Progenitor cell of endocrine pancreas (in vitro differentiated cells): ENCODE measurements around the gene ANKRD36. TPM values are rescaled to one million over a fixed set of nuclear protein-coding genes. Genes with fewer than 3 reads are reported as not detected.
"Not testable (repeated sequence)": the region's sequence is repeated elsewhere in the genome, so short reads cannot be mapped to it uniquely, and the experiment has no call there.

Experiments
- DNase-seq: peaks from one replicate; pipeline ENCODE4 v3.0.0; 2021; ENCODE audit warnings: low spot score; ENCODE audit not compliant: unreplicated experiment
- H3K27ac Mint-ChIP-seq: 2 replicates; pipeline ENCODE4 v1.8.0; 2021; ENCODE audit warnings: mild to moderate bottlenecking, moderate library complexity, mixed read lengths
- H3K27me3 Mint-ChIP-seq: 2 replicates; pipeline ENCODE4 v1.8.0; 2021; ENCODE audit warnings: mixed read lengths
- H3K36me3 Mint-ChIP-seq: 2 replicates; pipeline ENCODE4 v1.8.0; 2022; ENCODE audit warnings: mixed read lengths; ENCODE audit not compliant: insufficient read depth
- H3K4me1 Mint-ChIP-seq: 2 replicates; pipeline ENCODE4 v1.8.0; 2021; ENCODE audit warnings: low read depth, mixed read lengths
- H3K4me3 Mint-ChIP-seq: 2 replicates; pipeline ENCODE4 v1.8.0; 2021; ENCODE audit warnings: low read depth, mild to moderate bottlenecking, moderate library complexity, mixed read lengths
- H3K9me3 Mint-ChIP-seq: 2 replicates; pipeline ENCODE4 v1.8.0; 2021; ENCODE audit warnings: low read depth, mixed read lengths
- CTCF ChIP-seq: fragments of 200-600 bp; sonication (generic); IDR thresholded peaks from one replicate; pipeline ENCODE4 v1.5.0; 2021; ENCODE audit warnings: antibody characterized with exemption, mild to moderate bottlenecking; ENCODE audit not compliant: unreplicated experiment
- total RNA-seq: library from RNA; stranded (reverse); gene quantifications from 2 replicates; pipeline ENCODE4 v1.2.1, GENCODE V29; 2021

Gene ANKRD36
- total RNA-seq, 1 donor from 2014 or later, result 44.5 TPM

DNA sequence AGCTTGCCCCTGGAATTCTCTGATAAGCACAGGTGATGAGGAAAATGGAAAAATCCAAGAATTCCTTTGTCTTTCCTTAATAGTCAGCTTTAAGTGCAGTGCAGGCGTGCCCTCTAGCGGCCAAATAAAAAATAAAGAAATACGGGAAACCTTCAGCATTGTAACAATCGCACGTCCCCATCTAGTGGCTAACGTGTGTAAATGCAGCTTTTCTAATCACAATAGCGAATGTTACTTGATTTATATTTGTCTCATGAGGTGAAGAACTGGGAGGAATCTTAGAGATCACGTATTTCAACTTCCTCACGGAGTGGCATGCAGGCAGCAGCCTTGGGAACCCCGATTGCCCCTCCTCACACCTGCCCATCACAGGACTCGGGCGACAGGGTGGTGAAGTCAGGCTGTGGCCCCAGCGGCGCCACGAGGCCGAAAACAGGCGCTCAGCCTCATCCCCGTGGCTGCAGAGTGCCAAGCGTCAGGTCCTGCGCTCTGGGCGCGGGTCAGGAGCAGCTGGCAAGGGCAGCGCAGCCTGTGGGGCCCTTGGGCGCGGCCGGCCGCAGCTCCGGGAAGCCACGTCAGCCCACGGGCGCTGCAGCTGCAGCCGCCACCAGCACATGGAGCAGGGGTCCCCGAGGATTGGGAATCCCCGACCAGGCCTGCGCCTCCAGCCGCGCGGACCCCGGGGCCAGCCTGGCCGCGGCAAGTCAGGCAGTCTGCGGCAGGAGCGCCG, 468 bp upstream of the ANKRD36 start:
- not testable (repeated sequence) for H3K9me3 Mint-ChIP-seq, H3K4me1 Mint-ChIP-seq, H3K27me3 Mint-ChIP-seq, H3K36me3 Mint-ChIP-seq
- TF ChIP-seq CTCF, result peak; percentile 78
- H3K4me3 Mint-ChIP-seq, result peak overlapping the region; percentile 90
- H3K27ac Mint-ChIP-seq, result peak overlapping the region; percentile 96
- DNase-seq, result peak; percentile 56

DNA sequence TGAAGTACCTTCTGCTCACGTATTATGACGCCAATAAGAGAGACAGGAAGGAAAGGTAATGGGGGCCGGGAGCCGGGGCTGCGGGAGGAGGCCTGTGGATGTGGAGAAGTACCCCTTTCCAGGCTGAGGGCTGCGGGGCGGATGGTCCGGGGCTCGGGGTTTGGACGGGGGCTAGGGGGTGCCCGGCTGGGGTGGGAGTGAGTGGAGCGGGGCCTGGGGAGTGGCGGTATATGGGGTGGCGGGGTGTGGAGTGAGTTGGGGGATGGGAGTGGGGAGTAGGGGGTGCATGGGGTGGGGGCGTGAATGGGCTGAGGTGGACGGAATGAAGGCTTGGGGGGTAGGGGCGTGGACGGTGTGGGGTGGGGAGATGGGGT, 916 bp downstream of the ANKRD36 start:
- DNase-seq, H3K9me3 Mint-ChIP-seq, H3K27me3 Mint-ChIP-seq, H3K4me1 Mint-ChIP-seq, H3K36me3 Mint-ChIP-seq: not testable (repeated sequence)
- Mint-ChIP-seq H3K4me3 (peak overlapping the region; percentile 92), H3K27ac (peak overlapping the region; percentile 98)

DNA sequence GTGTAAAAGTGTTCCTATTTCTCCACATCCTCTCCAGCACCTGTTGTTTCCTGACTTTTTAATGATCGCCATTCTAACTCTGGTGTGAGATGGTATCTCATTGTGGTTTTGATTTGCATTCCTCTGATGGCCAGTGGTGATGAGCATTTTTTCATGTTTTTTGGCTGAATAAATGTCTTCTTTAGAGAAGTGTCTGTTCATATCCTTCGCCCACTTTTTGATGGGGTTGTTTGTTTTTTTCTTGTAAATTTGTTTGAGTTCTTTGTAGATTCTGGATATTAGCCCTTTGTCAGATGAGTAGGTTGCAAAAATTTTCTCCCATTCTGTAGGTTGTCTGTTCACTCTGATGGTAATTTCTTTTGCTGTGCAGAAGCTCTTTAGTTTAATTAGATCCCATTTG, 16.1 kb downstream of the ANKRD36 start:
- not testable (repeated sequence) for H3K9me3 Mint-ChIP-seq, H3K27me3 Mint-ChIP-seq, H3K4me3 Mint-ChIP-seq, H3K27ac Mint-ChIP-seq, H3K4me1 Mint-ChIP-seq, DNase-seq
- H3K36me3 Mint-ChIP-seq, result peaks cover 17% of the 10 kb centered on the region

GRCh38 chr2:97144016-97144415, 31.1 kb downstream of the ANKRD36 start:
- not testable (repeated sequence) for H3K27me3 Mint-ChIP-seq, DNase-seq, H3K4me3 Mint-ChIP-seq, H3K27ac Mint-ChIP-seq, H3K4me1 Mint-ChIP-seq, H3K9me3 Mint-ChIP-seq
- peaks cover 12% of the 10 kb centered on the region for H3K36me3 Mint-ChIP-seq

GRCh38 chr2:97166548-97166947, 53.6 kb downstream of the ANKRD36 start:
- H3K27ac Mint-ChIP-seq, result not testable (repeated sequence)
- Mint-ChIP-seq H3K9me3 (peaks cover 18% of the 10 kb centered on the region), H3K36me3 (peaks cover 29% of the 10 kb centered on the region)

GRCh38 chr2:97167938-97168337, 55.0 kb downstream of the ANKRD36 start:
- peaks cover 29% of the 10 kb centered on the region for H3K36me3 Mint-ChIP-seq
- H3K27ac Mint-ChIP-seq, result not testable (repeated sequence)

More at GRCh38 chr2:97166548-97166947, 53.6 kb downstream of the ANKRD36 start:
- not testable (repeated sequence) for H3K4me3 Mint-ChIP-seq, H3K27me3 Mint-ChIP-seq, DNase-seq, H3K4me1 Mint-ChIP-seq

DNA sequence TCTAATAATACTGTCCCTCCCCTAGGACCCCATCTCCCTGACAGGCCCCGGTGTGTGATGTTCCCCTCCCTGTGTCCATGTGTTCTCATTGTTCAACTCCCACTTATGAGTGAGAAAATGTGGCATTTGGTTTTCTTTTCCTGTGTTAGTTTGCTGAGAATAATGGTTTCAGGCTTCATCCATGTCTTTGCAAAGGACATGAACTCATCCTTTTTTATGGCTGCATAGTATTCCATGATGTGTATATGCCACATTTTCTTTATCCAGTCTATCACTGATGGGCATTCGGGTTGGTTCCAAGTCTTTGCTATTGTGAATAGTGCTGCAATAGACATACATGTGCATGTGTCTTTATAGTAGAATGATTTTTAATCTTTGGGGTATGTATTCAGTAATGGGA, 55.6 kb downstream of the ANKRD36 start:
- not testable (repeated sequence) for H3K4me3 Mint-ChIP-seq, H3K27ac Mint-ChIP-seq, H3K4me1 Mint-ChIP-seq, DNase-seq, H3K27me3 Mint-ChIP-seq
- H3K9me3 Mint-ChIP-seq, result peaks cover 18% of the 10 kb centered on the region
- peaks cover 29% of the 10 kb centered on the region for H3K36me3 Mint-ChIP-seq

More at GRCh38 chr2:97167938-97168337, 55.0 kb downstream of the ANKRD36 start:
- DNase-seq, H3K27me3 Mint-ChIP-seq, H3K4me1 Mint-ChIP-seq, H3K4me3 Mint-ChIP-seq: not testable (repeated sequence)
- peaks cover 18% of the 10 kb centered on the region for H3K9me3 Mint-ChIP-seq

DNA sequence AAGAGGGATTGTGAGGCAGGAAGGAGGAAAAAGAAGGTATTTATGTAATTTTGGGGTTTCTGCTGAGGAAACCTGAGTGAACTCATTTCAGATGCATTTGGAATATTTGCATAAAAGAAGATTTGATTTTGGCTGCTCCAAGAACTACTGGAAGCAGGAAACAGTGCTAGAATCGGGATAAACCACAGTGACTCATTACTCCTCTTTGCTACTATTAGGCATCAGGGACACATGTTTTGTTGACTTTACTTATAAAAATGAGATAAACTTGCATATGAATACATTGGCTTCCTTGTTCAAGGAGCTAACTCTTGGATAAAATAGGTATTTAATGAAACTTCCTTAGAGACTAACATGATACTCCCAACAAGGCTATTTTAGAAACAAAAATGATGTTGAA, 67.4 kb downstream of the ANKRD36 start:
- H3K27me3 Mint-ChIP-seq, H3K4me1 Mint-ChIP-seq, H3K27ac Mint-ChIP-seq, DNase-seq, H3K9me3 Mint-ChIP-seq, H3K4me3 Mint-ChIP-seq: not testable (repeated sequence)
- H3K36me3 Mint-ChIP-seq, result peaks cover 12% of the 10 kb centered on the region

DNA sequence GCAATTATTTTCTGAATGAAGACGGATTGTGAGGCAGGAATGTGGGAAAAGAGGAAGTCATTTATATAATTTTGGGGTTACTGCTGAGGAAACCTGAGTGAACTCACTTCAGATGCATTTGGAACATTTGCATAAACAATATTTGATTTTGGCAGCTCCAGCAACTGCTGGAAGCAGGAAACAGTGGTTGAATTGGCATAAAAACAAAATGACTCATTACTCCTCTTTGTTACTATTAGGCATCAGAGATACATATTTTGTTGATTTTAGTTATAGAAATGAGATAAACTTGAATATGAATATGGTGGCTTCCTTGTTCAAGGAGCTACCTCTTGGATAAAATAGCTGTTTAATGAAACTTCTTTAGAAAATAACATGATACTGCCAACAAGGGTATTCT, 82.4 kb downstream of the ANKRD36 start:
- not testable (repeated sequence) for DNase-seq, H3K9me3 Mint-ChIP-seq, H3K27me3 Mint-ChIP-seq, H3K4me3 Mint-ChIP-seq, H3K4me1 Mint-ChIP-seq, H3K27ac Mint-ChIP-seq
- peaks cover 15% of the 10 kb centered on the region for H3K36me3 Mint-ChIP-seq

- H3K4me1 Mint-ChIP-seq, H3K27ac Mint-ChIP-seq, DNase-seq, H3K27me3 Mint-ChIP-seq, H3K4me3 Mint-ChIP-seq, H3K9me3 Mint-ChIP-seq, H3K36me3 Mint-ChIP-seq: not testable (repeated sequence)
Measured at GRCh38 chr2:97197251-97197650, 84.3 kb downstream of the ANKRD36 start.

- H3K4me1 Mint-ChIP-seq, H3K27ac Mint-ChIP-seq, H3K9me3 Mint-ChIP-seq, H3K27me3 Mint-ChIP-seq, H3K36me3 Mint-ChIP-seq, H3K4me3 Mint-ChIP-seq, DNase-seq: not testable (repeated sequence)
Measured at GRCh38 chr2:97200887-97201286, 87.9 kb downstream of the ANKRD36 start.

- H3K36me3 Mint-ChIP-seq, H3K4me3 Mint-ChIP-seq, DNase-seq: not testable (repeated sequence)
Measured at GRCh38 chr2:97202643-97203250, 89.8 kb downstream of the ANKRD36 start.

More at GRCh38 chr2:97202643-97203250, 89.8 kb downstream of the ANKRD36 start:
- H3K27me3 Mint-ChIP-seq, H3K4me1 Mint-ChIP-seq, H3K27ac Mint-ChIP-seq, H3K9me3 Mint-ChIP-seq: not testable (repeated sequence)
